Hematopoietic multipotent progenitor cell (in vitro differentiated cells): ENCODE data around the gene CPEB3. TPM values are rescaled to one million over a fixed set of nuclear protein-coding genes. Genes with fewer than 3 reads are reported as not detected.

Experiments used
- DNase-seq, 3 donors: peaks; one replicate each; pipeline ENCODE4 v3.0.0-alpha.2; 2011 to 2015; ENCODE audit warnings: low read depth in 2 of 3, low spot score in 2 of 3
- total RNA-seq: library from RNA; depleted of rRNA; stranded (reverse); fragments of >200 nt; gene quantifications from one replicate; pipeline ENCODE4 v1.2.3, GENCODE V29; 2012

CPEB3 gene
- total RNA-seq, 1 donor, result 1.9 TPM

GRCh38 chr10:92268748-92269147 lies 22.1 kb downstream of the CPEB3 start:
- no peak for DNase-seq

- DNase-seq, result no peak
Measured at GRCh38 chr10:92267343-92267742, 23.5 kb downstream of the CPEB3 start.

- no peak for DNase-seq
Measured at GRCh38 chr10:92265687-92266258, 25.1 kb downstream of the CPEB3 start.

- no peak for DNase-seq
Measured at GRCh38 chr10:92264249-92264648, 26.6 kb downstream of the CPEB3 start.

- DNase-seq, result no peak
Measured at GRCh38 chr10:92263396-92263795, 27.5 kb downstream of the CPEB3 start.

- no peak for DNase-seq
Measured at GRCh38 chr10:92248566-92248965, 42.3 kb downstream of the CPEB3 start.

GRCh38 chr10:92244796-92245195 lies 46.1 kb downstream of the CPEB3 start:
- DNase-seq, result no peak

GRCh38 chr10:92242910-92243671 lies 47.8 kb downstream of the CPEB3 start:
- peak in 2 of 3 donors; percentile 55 to 73 for DNase-seq

GRCh38 chr10:92242380-92242779 lies 48.5 kb downstream of the CPEB3 start:
- no peak for DNase-seq

- no peak for DNase-seq
Measured at GRCh38 chr10:92241501-92241900, 49.4 kb downstream of the CPEB3 start.

- DNase-seq, result peak in 2 of 3 donors; percentile 14 to 23
Measured at GRCh38 chr10:92241158-92241500, 49.7 kb downstream of the CPEB3 start.

GRCh38 chr10:92240289-92241157 lies 50.4 kb downstream of the CPEB3 start:
- peak in 2 of 3 donors; percentile 67 for DNase-seq

- peak in 2 of 3 donors; percentile 42 to 44 for DNase-seq
Measured at GRCh38 chr10:92239600-92240288, 51.1 kb downstream of the CPEB3 start.

- no peak for DNase-seq
Measured at GRCh38 chr10:92239151-92239599, 51.7 kb downstream of the CPEB3 start.

- no peak for DNase-seq
Measured at GRCh38 chr10:92238586-92239098, 52.2 kb downstream of the CPEB3 start.

- DNase-seq, result no peak
Measured at GRCh38 chr10:92238054-92238585, 52.8 kb downstream of the CPEB3 start.

GRCh38 chr10:92231196-92231595 lies 59.7 kb downstream of the CPEB3 start:
- no peak for DNase-seq

GRCh38 chr10:92222603-92223262 lies 68.1 kb downstream of the CPEB3 start:
- no peak for DNase-seq

- no peak for DNase-seq
Measured at GRCh38 chr10:92219559-92219958, 71.3 kb downstream of the CPEB3 start.

GRCh38 chr10:92218569-92218968 lies 72.3 kb downstream of the CPEB3 start:
- no peak for DNase-seq
